SU-DHL-6 (cell line): ENCODE measurements around the gene CDH23.

Experiments used
- H2AFZ ChIP-seq: fragments of 200-600 bp; sonication (generic); 2 replicates; pipeline ENCODE4 v1.6.1; 2014; ENCODE audit warnings: low read depth, mild to moderate bottlenecking, moderate library complexity, mixed read lengths, antibody characterized with exemption, low read length; ENCODE audit not compliant: severe bottlenecking
- H3F3A ChIP-seq: fragments of 200-600 bp; shearing (Covaris generic); 2 replicates; pipeline ENCODE4 v1.6.0; 2016; ENCODE audit warnings: antibody characterized with exemption, mild to moderate bottlenecking; ENCODE audit not compliant: insufficient read depth
- H3K27ac ChIP-seq: fragments of 200-600 bp; sonication (generic); 2 replicates; pipeline ENCODE4 v1.5.1; 2016; ENCODE audit warnings: low read depth, mild to moderate bottlenecking, low read length, moderate library complexity, mixed read lengths
- H3K27me3 ChIP-seq: fragments of 200-600 bp; sonication (generic), shearing (Covaris generic); 2 replicates; pipeline ENCODE4 v1.6.0; 2014; ENCODE audit warnings: mild to moderate bottlenecking, low read length
- H3K36me3 ChIP-seq: fragments of 200-600 bp; sonication (generic); 2 replicates; pipeline ENCODE4 v1.6.1; 2014; ENCODE audit warnings: mild to moderate bottlenecking, low read length, mixed read lengths
- H3K4me2 ChIP-seq: fragments of 300-600, 200-600 bp; shearing (Covaris generic), sonication (generic); 2 replicates; pipeline ENCODE4 v1.6.0; 2014; ENCODE audit warnings: low read length, low read depth, mild to moderate bottlenecking; ENCODE audit not compliant: poor library complexity, severe bottlenecking
- H3K4me3 ChIP-seq: fragments of 200-600 bp; sonication (generic); 2 replicates; pipeline ENCODE4 v1.5.1; 2014; ENCODE audit warnings: antibody characterized with exemption, low read length, mild to moderate bottlenecking, mixed read lengths; ENCODE audit not compliant: insufficient read depth, poor library complexity, severe bottlenecking
- H3K79me2 ChIP-seq: fragments of 200-600 bp; sonication (generic); 2 replicates; pipeline ENCODE4 v1.6.1; 2014; ENCODE audit warnings: mild to moderate bottlenecking, low read length, moderate library complexity; ENCODE audit not compliant: insufficient read depth
- H3K9ac ChIP-seq: fragments of 200-600 bp; sonication (generic); 2 replicates; pipeline ENCODE4 v1.7.0; 2014; ENCODE audit warnings: mild to moderate bottlenecking, low read length
- H3K9me2 ChIP-seq: fragments of 200-600 bp; sonication (generic); replicated peaks from 2 replicates; pipeline ENCODE4 v1.6.1; 2014; ENCODE audit warnings: low read length; ENCODE audit not compliant: insufficient read depth
- H3K9me3 ChIP-seq: fragments of 200-600 bp; sonication (generic); 2 replicates; pipeline ENCODE4 v1.6.1; 2014; ENCODE audit warnings: low read length, mixed read lengths; ENCODE audit not compliant: insufficient read depth
- H4K20me1 ChIP-seq: fragments of 200-600 bp; sonication (generic); 2 replicates; pipeline ENCODE4 v1.6.1; 2014; ENCODE audit warnings: low read depth, mild to moderate bottlenecking, antibody characterized with exemption, low read length, moderate library complexity, mixed read lengths
- EZH2phosphoT487 ChIP-seq: fragments of 200-600 bp; sonication (generic), shearing (Covaris generic); conservative IDR thresholded peaks from 2 replicates; pipeline ENCODE4 v1.6.1; 2018; ENCODE audit warnings: mild to moderate bottlenecking, antibody characterized with exemption, low read length, moderate library complexity, mixed read lengths
- TF ChIP-seq, protein P1 (sequence below): fragments of 200-600 bp; sonication (generic); IDR thresholded peaks from one replicate; pipeline ENCODE4 v1.5.1; 2017; ENCODE audit warnings: antibody characterized with exemption, mild to moderate bottlenecking, low read length, moderate library complexity; ENCODE audit not compliant: insufficient read depth, poor library complexity, severe bottlenecking

The CDH23 gene

DNA sequence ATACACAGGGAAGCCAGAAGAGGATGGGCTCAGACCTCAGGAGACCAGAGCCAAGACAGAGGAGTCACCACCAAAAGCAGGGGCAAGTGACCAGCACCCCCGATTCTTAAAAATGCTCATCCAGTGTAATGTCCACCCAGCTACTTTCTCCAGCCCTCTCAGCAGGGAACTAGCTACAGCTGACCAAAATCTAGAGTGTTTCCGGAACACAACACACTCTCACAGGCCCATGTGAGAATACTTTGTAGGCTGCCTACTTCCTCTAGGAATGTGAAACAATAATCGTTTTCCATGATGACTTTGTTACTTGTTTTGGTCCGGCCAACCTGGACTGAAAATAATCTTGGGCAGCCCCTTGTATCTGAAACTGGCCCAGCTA lies 439.9 kb downstream of the CDH23 start:
- H3K9ac ChIP-seq = no peak overlapping the region
- H3K27me3 ChIP-seq = no peaks in the 10 kb centered on the region
- no peaks in the 10 kb centered on the region for H3K9me2 ChIP-seq
- H3K36me3 ChIP-seq = no peaks in the 10 kb centered on the region
- H3K27ac ChIP-seq = peak overlapping the region; percentile 20
- TF ChIP-seq, protein P1, sequence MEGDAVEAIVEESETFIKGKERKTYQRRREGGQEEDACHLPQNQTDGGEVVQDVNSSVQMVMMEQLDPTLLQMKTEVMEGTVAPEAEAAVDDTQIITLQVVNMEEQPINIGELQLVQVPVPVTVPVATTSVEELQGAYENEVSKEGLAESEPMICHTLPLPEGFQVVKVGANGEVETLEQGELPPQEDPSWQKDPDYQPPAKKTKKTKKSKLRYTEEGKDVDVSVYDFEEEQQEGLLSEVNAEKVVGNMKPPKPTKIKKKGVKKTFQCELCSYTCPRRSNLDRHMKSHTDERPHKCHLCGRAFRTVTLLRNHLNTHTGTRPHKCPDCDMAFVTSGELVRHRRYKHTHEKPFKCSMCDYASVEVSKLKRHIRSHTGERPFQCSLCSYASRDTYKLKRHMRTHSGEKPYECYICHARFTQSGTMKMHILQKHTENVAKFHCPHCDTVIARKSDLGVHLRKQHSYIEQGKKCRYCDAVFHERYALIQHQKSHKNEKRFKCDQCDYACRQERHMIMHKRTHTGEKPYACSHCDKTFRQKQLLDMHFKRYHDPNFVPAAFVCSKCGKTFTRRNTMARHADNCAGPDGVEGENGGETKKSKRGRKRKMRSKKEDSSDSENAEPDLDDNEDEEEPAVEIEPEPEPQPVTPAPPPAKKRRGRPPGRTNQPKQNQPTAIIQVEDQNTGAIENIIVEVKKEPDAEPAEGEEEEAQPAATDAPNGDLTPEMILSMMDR = no peak
- no peak for TF ChIP-seq EZH2phosphoT487
- no peak overlapping the region for H3K4me3 ChIP-seq
- peak overlapping the region; percentile 51 for H3K4me2 ChIP-seq
- no peaks in the 10 kb centered on the region for H3K9me3 ChIP-seq
- peaks cover 13% of the 10 kb centered on the region; the same call in 1 of the 2 replicates for H4K20me1 ChIP-seq
- H3K79me2 ChIP-seq = 0 out of 2 replicates have a peak, but pooled peaks cover 9% of the 10 kb centered on the region
- H3F3A ChIP-seq = no peaks in the 10 kb centered on the region
- H2AFZ ChIP-seq = no peak overlapping the region

DNA sequence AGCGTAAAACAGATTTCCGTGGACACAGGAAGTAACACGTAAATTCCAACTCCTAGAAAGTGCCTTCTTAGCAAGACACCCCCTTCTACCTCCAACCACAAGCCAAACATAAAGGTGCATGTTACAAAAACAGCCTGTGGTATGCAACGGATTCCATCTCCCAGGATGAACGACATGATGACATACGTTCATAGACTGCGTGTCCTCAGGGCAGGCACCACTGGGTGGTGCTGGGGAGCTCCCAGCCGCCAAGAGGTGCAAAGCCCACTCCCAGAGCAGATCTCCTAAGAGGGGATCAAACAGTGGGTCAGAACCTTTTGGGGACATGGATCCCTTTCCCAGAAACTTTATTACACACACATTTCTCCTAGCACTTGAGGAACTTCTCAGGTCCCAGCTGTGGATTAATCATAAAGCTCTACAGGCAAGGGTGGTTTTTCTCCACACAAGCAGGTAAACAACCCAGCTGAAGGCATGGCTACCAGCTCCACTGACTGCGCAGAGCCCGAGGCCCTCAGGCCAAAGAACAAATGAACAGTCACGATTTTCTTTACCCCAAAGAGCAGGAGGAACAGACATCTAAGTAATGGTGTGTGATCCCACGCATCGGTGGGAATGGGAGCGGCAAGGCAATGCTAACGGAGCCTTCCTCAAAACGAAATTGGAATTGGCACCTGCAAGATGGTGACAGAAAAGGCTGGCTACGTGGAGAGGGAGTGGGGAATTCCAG lies 440.5 kb downstream of the CDH23 start:
- no peak overlapping the region for H3K9ac ChIP-seq

DNA sequence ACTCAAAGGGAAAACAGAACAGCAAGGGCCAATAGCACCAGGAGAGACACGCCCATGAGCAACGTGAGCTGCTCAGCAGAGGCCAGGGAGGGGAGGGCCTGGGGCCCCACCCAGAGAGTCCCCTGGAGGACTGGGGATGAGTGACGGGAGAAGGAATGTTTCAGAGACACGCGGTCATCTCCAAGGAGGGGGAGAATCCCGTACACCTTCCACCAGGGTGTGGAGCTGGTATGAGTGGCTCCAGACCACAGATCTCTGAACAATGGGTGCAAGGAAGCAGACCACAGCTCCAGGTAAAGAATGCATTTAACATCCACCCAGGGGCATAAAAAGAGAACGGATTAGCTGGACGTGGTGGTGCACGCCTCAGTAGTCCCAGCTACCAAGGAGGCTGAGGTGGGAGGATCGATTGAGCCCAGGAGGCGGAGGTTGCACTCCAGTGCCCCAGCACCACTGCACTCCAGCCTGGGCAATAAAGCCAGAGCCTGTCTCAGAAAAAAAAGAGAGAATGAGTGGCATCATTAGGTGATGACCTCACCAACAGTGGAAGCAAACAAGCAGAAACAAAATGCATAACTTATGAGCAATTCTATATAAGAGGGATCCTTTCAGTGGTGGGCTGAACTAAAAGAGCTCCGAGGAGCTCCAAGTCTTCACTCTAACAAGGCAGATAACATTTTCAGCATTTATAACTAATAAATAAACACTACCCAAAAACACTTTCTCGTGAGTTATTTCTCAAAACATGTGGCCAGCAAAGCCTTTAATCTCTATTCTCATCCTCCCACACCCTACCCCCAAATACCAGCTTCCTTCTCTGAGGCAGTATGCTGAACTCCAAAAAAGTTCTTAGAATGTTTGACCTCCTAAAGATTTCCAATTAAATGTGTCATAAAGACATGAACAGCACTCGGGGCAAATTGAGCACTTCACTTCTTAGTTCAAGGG lies 441.8 kb downstream of the CDH23 start:
- peaks cover 17% of the 10 kb centered on the region for H3K79me2 ChIP-seq
- no peak overlapping the region for H3K4me2 ChIP-seq
- H3K9ac ChIP-seq = no peak overlapping the region
- no peaks in the 10 kb centered on the region for H3F3A ChIP-seq
- TF ChIP-seq, protein P1 = no peak
- no peak for TF ChIP-seq EZH2phosphoT487
- H3K4me3 ChIP-seq = no peak overlapping the region
- H3K27ac ChIP-seq = no peak overlapping the region
- H3K27me3 ChIP-seq = no peaks in the 10 kb centered on the region
- peaks cover 25% of the 10 kb centered on the region for H4K20me1 ChIP-seq
- no peaks in the 10 kb centered on the region for H3K9me2 ChIP-seq
- H3K9me3 ChIP-seq = no peaks in the 10 kb centered on the region
- no peak overlapping the region for H2AFZ ChIP-seq
- no peaks in the 10 kb centered on the region for H3K36me3 ChIP-seq

More for the DNA sequence above, 440.5 kb downstream of the CDH23 start:
- H3K4me2 ChIP-seq = no peak overlapping the region
- no peaks in the 10 kb centered on the region for H3K9me2 ChIP-seq
- 0 out of 2 replicates have a peak, but pooled peaks cover 9% of the 10 kb centered on the region for H3K79me2 ChIP-seq
- no peaks in the 10 kb centered on the region for H3F3A ChIP-seq
- peaks cover 13% of the 10 kb centered on the region; the same call in 1 of the 2 replicates for H4K20me1 ChIP-seq
- no peaks in the 10 kb centered on the region for H3K9me3 ChIP-seq
- TF ChIP-seq EZH2phosphoT487 = no peak
- TF ChIP-seq, protein P1 = no peak
- H3K27ac ChIP-seq = no peak overlapping the region
- no peak overlapping the region for H2AFZ ChIP-seq
- no peak overlapping the region for H3K4me3 ChIP-seq
- H3K36me3 ChIP-seq = no peaks in the 10 kb centered on the region
- H3K27me3 ChIP-seq = no peaks in the 10 kb centered on the region
